Prostate gland (tissue), 2 donors: ENCODE measurements around the gene POLR2F. TPM values are rescaled to one million over a fixed set of nuclear protein-coding genes. Genes with fewer than 3 reads are reported as not detected.

Experiments used
- DNase-seq: peaks from one replicate; pipeline ENCODE4 v3.0.0-alpha.2; 2019; ENCODE audit warnings: low spot score
- H3K27ac ChIP-seq, 2 donors: fragments of 200-600 bp; sonication (generic); 2 replicates each; pipeline ENCODE4 v1.5.1; 2017 to 2019
- H3K27me3 ChIP-seq: fragments of 200-600 bp; sonication (generic); replicated peaks from 2 replicates; pipeline ENCODE4 v1.5.1; 2019; ENCODE audit not compliant: insufficient read depth
- H3K36me3 ChIP-seq, 2 donors: fragments of 200-600 bp; sonication (generic); 1 replicate in 1 of 2; 2 replicates in 1 of 2; pipeline versions ENCODE4 v1.5.1 to v1.8.1; 2017 to 2019
- H3K4me1 ChIP-seq: fragments of 200-600 bp; sonication (generic); replicated peaks from 2 replicates; pipeline ENCODE4 v1.5.1; 2019
- H3K4me3 ChIP-seq, 2 donors: fragments of 200-600 bp; sonication (generic); 2 replicates each; pipeline ENCODE4 v1.5.1; 2017 to 2019
- H3K9me3 ChIP-seq: fragments of 200-600 bp; sonication (generic); 2 replicates; pipeline ENCODE4 v1.5.1; 2017
- POLR2A ChIP-seq: fragments of 450-650 bp; IDR thresholded peaks from one replicate; pipeline ENCODE4 v1.6.1; 2016; ENCODE audit warnings: antibody characterized with exemption, mild to moderate bottlenecking
- POLR2AphosphoS5 ChIP-seq: sonication (generic); formaldehyde crosslinking; IDR thresholded peaks from one replicate; pipeline ENCODE4 v1.6.1; 2017; ENCODE audit warnings: antibody characterized with exemption
- WGBS: methylation state at CpG from one replicate; pipeline ENCODE4 v1.1.5; 2018; 5-methylcytosine and 5-hydroxymethylcytosine counted together
- intact Hi-C: fragments of 100-400 bp; cut with DNase I; formaldehyde crosslinking; loops from one replicate; pipeline ENCODE4 v1.14.2; 2022
- total RNA-seq, 2 donors: library from RNA; depleted of rRNA; stranded (reverse); fragments of >200 nt; gene quantifications; one replicate each; pipeline ENCODE4 v1.1.0, GENCODE V29; 2016
- TF ChIP-seq, protein P1 (sequence below), 4 experiments: fragments of 200-600 bp in 2 of 4; fragments of 450-650 bp in 2 of 4; sonication (generic) in 2 of 4; IDR thresholded peaks; 1 replicate in 3 of 4; 2 replicates in 1 of 4; pipeline ENCODE4 v1.5.1; 2016 to 2019; ENCODE audit warnings: antibody characterized with exemption in 4 of 4, mild to moderate bottlenecking in 2 of 4, moderate library complexity in 2 of 4

Gene POLR2F
- total RNA-seq, 2 donors from 2014 or later = 63.1 to 157 TPM

DNA sequence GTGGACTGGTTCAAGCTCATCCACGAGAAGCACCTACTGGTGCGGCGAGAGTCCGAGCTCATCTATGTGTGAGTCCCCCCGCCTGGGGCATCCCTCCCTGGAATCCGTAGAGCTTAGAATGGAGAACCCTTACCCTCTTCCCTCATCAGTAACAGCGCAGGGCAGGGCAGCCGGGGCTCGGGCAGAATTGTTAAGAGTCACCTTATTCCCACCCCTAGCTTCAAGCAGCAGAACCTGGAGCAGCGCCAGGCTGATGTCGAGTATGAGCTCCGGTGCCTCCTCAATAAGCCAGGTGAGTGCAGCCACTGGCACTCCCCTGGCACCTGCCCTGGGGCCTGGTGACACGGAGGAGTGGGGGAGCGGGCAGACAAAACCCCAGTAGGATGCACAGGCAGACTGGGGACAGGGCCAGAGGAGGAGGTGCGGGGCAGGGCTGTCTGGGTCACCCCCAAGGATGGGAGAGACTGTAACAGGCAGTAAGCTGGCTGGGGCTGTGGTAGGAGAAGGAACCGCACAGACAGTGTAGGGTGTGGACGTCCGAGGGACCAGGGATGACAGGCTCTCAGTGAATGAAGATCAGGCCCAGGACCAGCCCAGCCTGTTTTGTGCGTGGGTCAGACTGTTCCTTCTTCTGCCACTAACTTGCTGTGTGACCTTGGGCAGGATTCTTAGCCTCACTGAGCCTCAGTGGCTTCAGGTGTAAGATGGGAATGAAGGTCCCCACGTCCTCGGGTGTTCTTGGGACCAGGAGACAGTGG is 20.5 kb upstream of the POLR2F start:
- Histone ChIP-seq H3K27me3 (no peaks in the 10 kb centered on the region), H3K9me3 (no peaks in the 10 kb centered on the region), H3K4me3 (no peak overlapping the region), H3K4me1 (peaks cover 17% of the 10 kb centered on the region), H3K36me3 (peaks cover 0 to 8% of the 10 kb centered on the region in 2 donors), H3K27ac (peak overlapping the region; percentile 49 to 64)
- no peak for DNase-seq
- intact Hi-C loops = loop anchor here (1.0 to 2.0 kb wide), 2 partner anchors 26 to 44 kb away; partner anchors contain the start of gene MICALL1
- WGBS = 63% methylated on average over 21 of the region's 21 CpGs
- TF ChIP-seq, protein P1, sequence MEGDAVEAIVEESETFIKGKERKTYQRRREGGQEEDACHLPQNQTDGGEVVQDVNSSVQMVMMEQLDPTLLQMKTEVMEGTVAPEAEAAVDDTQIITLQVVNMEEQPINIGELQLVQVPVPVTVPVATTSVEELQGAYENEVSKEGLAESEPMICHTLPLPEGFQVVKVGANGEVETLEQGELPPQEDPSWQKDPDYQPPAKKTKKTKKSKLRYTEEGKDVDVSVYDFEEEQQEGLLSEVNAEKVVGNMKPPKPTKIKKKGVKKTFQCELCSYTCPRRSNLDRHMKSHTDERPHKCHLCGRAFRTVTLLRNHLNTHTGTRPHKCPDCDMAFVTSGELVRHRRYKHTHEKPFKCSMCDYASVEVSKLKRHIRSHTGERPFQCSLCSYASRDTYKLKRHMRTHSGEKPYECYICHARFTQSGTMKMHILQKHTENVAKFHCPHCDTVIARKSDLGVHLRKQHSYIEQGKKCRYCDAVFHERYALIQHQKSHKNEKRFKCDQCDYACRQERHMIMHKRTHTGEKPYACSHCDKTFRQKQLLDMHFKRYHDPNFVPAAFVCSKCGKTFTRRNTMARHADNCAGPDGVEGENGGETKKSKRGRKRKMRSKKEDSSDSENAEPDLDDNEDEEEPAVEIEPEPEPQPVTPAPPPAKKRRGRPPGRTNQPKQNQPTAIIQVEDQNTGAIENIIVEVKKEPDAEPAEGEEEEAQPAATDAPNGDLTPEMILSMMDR (IDR thresholded peaks at IDR 0.05) = no peak
- TF ChIP-seq POLR2AphosphoS5 = no peak
- no peak for TF ChIP-seq POLR2A

DNA sequence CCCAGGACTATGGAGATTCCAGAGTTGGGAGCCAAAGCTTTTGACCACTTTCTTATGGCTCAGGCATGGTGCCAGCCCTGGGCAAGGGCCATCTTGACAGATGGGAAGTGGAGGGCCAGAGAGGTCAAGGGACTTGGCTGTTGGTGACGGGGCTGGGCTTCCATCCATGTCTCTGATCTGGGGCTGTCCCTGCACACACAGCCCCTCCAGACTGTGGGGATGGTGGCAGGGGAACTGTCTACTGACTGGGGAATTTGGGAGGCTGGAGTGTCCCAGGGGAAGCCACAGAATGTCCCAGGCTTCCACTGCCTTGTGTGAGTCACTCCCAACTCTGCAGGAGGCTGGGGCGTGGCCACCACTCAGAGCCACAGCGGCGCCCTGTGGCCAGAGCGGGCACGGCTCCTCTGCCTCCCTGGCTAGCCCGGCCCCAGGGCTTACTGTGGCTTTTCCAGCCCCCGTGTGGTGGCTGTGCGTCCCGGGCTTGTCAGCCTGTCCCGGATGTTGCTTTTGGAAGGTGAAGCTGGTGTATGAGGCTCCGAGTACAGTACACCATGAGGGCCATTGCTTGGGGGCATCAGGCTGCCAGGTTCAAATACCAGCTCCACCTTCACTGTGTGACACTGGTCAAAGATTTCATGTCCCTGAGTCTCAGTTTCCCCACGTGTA is 19.7 kb upstream of the POLR2F start:
- intact Hi-C loops = loop anchor here (2.0 kb wide), 1 partner anchor 27 kb away; the partner anchor contains the start of gene MICALL1
- 8% methylated on average over 13 of the region's 13 CpGs for WGBS
- H3K27me3 ChIP-seq = no peaks in the 10 kb centered on the region
- peak; percentile 22 for TF ChIP-seq POLR2A
- TF ChIP-seq, protein P1 (IDR thresholded peaks at IDR 0.05) = peak; percentile 76 to 98 (median 96)
- TF ChIP-seq POLR2AphosphoS5 = peak; percentile 86
- H3K4me1 ChIP-seq = peaks cover 17% of the 10 kb centered on the region
- peak; percentile 89 for DNase-seq
- H3K36me3 ChIP-seq = peaks cover 0 to 5% of the 10 kb centered on the region in 2 donors
- H3K9me3 ChIP-seq = no peaks in the 10 kb centered on the region
- H3K4me3 ChIP-seq = no peak overlapping the region
- H3K27ac ChIP-seq = peak overlapping the region; percentile 49 to 64

DNA sequence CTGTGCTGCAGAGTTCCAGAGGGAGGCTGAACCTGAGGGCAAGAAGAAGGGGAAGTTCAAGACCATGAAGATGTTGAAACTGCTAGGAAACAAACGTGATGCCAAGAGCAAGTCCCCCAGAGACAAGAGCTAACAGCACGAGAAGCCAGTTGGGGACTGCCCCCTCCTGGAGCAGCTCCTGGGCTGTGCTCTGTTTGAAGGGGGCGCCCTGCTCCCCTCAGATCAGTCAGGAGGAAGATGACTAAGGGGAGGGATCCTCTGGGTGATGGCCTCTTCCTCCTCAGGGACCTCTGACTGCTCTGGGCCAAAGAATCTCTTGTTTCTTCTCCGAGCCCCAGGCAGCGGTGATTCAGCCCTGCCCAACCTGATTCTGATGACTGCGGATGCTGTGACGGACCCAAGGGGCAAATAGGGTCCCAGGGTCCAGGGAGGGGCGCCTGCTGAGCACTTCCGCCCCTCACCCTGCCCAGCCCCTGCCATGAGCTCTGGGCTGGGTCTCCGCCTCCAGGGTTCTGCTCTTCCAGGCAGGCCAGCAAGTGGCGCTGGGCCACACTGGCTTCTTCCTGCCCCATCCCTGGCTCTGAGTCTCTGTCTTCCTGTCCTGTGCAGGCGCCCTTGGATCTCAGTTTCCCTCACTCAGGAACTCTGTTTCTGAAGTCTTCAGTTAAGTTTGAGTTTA is 12.7 kb upstream of the POLR2F start:
- TF ChIP-seq POLR2A (no peak), POLR2AphosphoS5 (no peak)
- TF ChIP-seq, protein P1 (IDR thresholded peaks at IDR 0.05) = no peak
- 89% methylated on average over 11 of the region's 12 CpGs for WGBS
- Histone ChIP-seq H3K9me3 (no peaks in the 10 kb centered on the region), H3K4me1 (peaks cover 9% of the 10 kb centered on the region), H3K4me3 (no peak overlapping the region), H3K27me3 (no peaks in the 10 kb centered on the region), H3K36me3 (peaks cover 10 to 14% of the 10 kb centered on the region in 2 donors), H3K27ac (no peak overlapping the region)
- intact Hi-C loops = no loop called here
- DNase-seq = no peak

DNA sequence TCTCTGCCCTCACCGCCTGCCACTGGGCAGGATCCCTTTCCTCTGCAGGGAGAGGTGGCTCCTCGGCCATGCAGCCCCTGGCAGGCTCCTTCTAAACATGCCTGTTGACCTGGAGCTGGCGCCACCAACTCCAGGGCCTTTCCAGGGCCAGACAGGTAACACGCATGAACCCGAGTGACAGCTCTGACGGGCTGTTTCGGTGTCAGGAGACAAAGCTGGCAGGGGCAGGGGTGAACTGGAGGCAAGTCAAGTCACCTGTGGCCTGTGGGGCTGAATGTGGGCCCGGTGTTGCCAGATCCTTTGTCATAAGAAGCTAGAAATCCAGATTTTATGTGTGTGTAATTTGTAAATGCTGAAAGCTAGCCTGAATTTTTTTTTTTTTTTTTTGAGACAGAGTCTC is 11.4 kb upstream of the POLR2F start:
- WGBS = 91% methylated on average over 8 of the region's 8 CpGs
- H3K4me1 ChIP-seq = peaks cover 9% of the 10 kb centered on the region
- H3K36me3 ChIP-seq = peaks cover 10 to 14% of the 10 kb centered on the region in 2 donors
- no peak overlapping the region for H3K27ac ChIP-seq
- DNase-seq = no peak
- H3K27me3 ChIP-seq = no peaks in the 10 kb centered on the region
- no peaks in the 10 kb centered on the region for H3K9me3 ChIP-seq
- TF ChIP-seq POLR2AphosphoS5 = no peak
- no peak for TF ChIP-seq POLR2A
- TF ChIP-seq, protein P1 (IDR thresholded peaks at IDR 0.05) = no peak
- no peak overlapping the region for H3K4me3 ChIP-seq
- intact Hi-C loops = no loop called here
